Brain microvascular endothelial cell (primary cell): ENCODE results near the gene PCDHB11.
"Not testable (repeated sequence)": the region's sequence is repeated elsewhere in the genome, so short reads cannot be mapped to it uniquely, and the experiment has no call there.

Experiments
- DNase-seq: peaks from one replicate; pipeline ENCODE4 v3.0.0-alpha.2; 2020
- H3K27ac ChIP-seq: fragments of 250-450 bp; sonication (Bioruptor Pico); 2 replicates; pipeline ENCODE4 v1.5.1; 2020; ENCODE audit warnings: mild to moderate bottlenecking, moderate library complexity
- H3K27me3 ChIP-seq: fragments of 250-450 bp; sonication (Bioruptor Pico); replicated peaks from 2 replicates; pipeline ENCODE4 v1.5.1; 2020; ENCODE audit warnings: mild to moderate bottlenecking
- H3K36me3 ChIP-seq: fragments of 250-450 bp; sonication (Bioruptor Pico); replicated peaks from 2 replicates; pipeline ENCODE4 v1.5.1; 2020; ENCODE audit warnings: mild to moderate bottlenecking
- H3K4me3 ChIP-seq: 2 replicates; pipeline ENCODE4 v1.5.1; 2011; ENCODE audit warnings: low read depth, mild to moderate bottlenecking, control low read depth, low read length, moderate library complexity
- CTCF ChIP-seq: IDR thresholded peaks from 2 replicates; pipeline ENCODE4 v1.5.1; 2011; ENCODE audit warnings: low read depth, mild to moderate bottlenecking, moderate library complexity, low read length, control low read depth, inconsistent platforms; ENCODE audit errors: missing control alignments
- in situ Hi-C: cut with HindIII; loops from 2 replicates; pipeline ENCODE4 v1.10.0; 2017; ENCODE audit warnings: low sequenced_read_pairs, low pct_ligation_motif_present

The PCDHB11 gene

GRCh38 chr5:141155540-141156374, 43.7 kb upstream of the PCDHB11 start:
- TF ChIP-seq CTCF, result no peak
- DNase-seq, result no peak

GRCh38 chr5:141157356-141157755, 42.1 kb upstream of the PCDHB11 start:
- H3K27me3 ChIP-seq, H3K4me3 ChIP-seq, H3K27ac ChIP-seq, H3K36me3 ChIP-seq, in situ Hi-C loops, DNase-seq: not testable (repeated sequence)

More at GRCh38 chr5:141155540-141156374, 43.7 kb upstream of the PCDHB11 start:
- H3K4me3 ChIP-seq, result no peak overlapping the region
- H3K27ac ChIP-seq, result no peak overlapping the region
- H3K36me3 ChIP-seq, result no peaks in the 10 kb centered on the region
- in situ Hi-C loops, result no loop called here
- H3K27me3 ChIP-seq, result no peaks in the 10 kb centered on the region

GRCh38 chr5:141157901-141158300, 41.5 kb upstream of the PCDHB11 start:
- H3K4me3 ChIP-seq, H3K27me3 ChIP-seq, in situ Hi-C loops: not testable (repeated sequence)

GRCh38 chr5:141172381-141173204, 26.8 kb upstream of the PCDHB11 start, which contains the start of gene PCDHB7:
Gene PCDHB7, plus strand, starts transcription at chr5:141172644. Its CDS starts 192 bp downstream, at chr5:141172836.
- Histone ChIP-seq H3K27me3 (no peaks in the 10 kb centered on the region), H3K27ac (no peak within 1 kb of the TSS), H3K36me3 (no peaks in the 10 kb centered on the region), H3K4me3 (no peak within 1 kb of the TSS)
- peak; percentile 46 for TF ChIP-seq CTCF
- in situ Hi-C loops, result no loop called here
- no peak for DNase-seq

More at GRCh38 chr5:141157901-141158300, 41.5 kb upstream of the PCDHB11 start:
- not testable (repeated sequence) for H3K27ac ChIP-seq, DNase-seq, H3K36me3 ChIP-seq

- H3K36me3 ChIP-seq, H3K27me3 ChIP-seq, H3K4me3 ChIP-seq, in situ Hi-C loops, DNase-seq, H3K27ac ChIP-seq: not testable (repeated sequence)
Measured at GRCh38 chr5:141174291-141175104, 24.9 kb upstream of the PCDHB11 start.

- no peaks in the 10 kb centered on the region for H3K36me3 ChIP-seq
- no peak for TF ChIP-seq CTCF
- H3K27me3 ChIP-seq, result no peaks in the 10 kb centered on the region
- H3K27ac ChIP-seq, result no peak overlapping the region
- in situ Hi-C loops, result no loop called here
- DNase-seq, result no peak
- H3K4me3 ChIP-seq, result no peak overlapping the region
Measured at GRCh38 chr5:141175933-141176332, 23.5 kb upstream of the PCDHB11 start.

GRCh38 chr5:141177577-141178191, 21.7 kb upstream of the PCDHB11 start, which contains the start of gene PCDHB8:
Gene PCDHB8, plus strand, starts transcription at chr5:141177790. Its CDS starts 245 bp downstream, at chr5:141178035.
- H3K4me3 ChIP-seq, H3K36me3 ChIP-seq, H3K27me3 ChIP-seq, in situ Hi-C loops, DNase-seq, H3K27ac ChIP-seq: not testable (repeated sequence)

- H3K36me3 ChIP-seq, H3K27ac ChIP-seq, H3K4me3 ChIP-seq, in situ Hi-C loops, DNase-seq, H3K27me3 ChIP-seq: not testable (repeated sequence)
Measured at GRCh38 chr5:141179371-141179770, 20.1 kb upstream of the PCDHB11 start.

- in situ Hi-C loops, DNase-seq, H3K36me3 ChIP-seq, H3K27me3 ChIP-seq, H3K4me3 ChIP-seq, H3K27ac ChIP-seq: not testable (repeated sequence)
Measured at GRCh38 chr5:141179876-141180275, 19.6 kb upstream of the PCDHB11 start.
